Colonic mucosa (tissue), 4 donors: ENCODE measurements around the gene LAMA5. TPM values are rescaled to one million over a fixed set of nuclear protein-coding genes. Genes with fewer than 3 reads are reported as not detected.

Source experiments
- DNase-seq: peaks from one replicate; pipeline ENCODE4 v3.0.0-alpha.2; 2020
- H3K27ac ChIP-seq: fragments of 200-600 bp; one replicate; pipeline ENCODE4 v1.8.0; 2021
- H3K27me3 ChIP-seq: fragments of 200-600 bp; one replicate; pipeline ENCODE4 v1.8.0; 2021
- H3K36me3 ChIP-seq: fragments of 200-600 bp; one replicate; pipeline ENCODE4 v1.8.0; 2021
- H3K4me1 ChIP-seq: fragments of 200-600 bp; one replicate; pipeline ENCODE4 v1.8.0; 2021; ENCODE audit warnings: mild to moderate bottlenecking
- H3K4me3 ChIP-seq: fragments of 200-600 bp; one replicate; pipeline ENCODE4 v1.8.0; 2021
- H3K9ac ChIP-seq, 2 donors: one replicate each; pipeline ENCODE4 v1.7.0; 2013; ENCODE audit warnings: control low read depth in 2 of 2, low read depth in 2 of 2, low read length in 2 of 2
- H3K9me3 ChIP-seq: fragments of 200-600 bp; one replicate; pipeline ENCODE4 v1.8.0; 2021
- CTCF ChIP-seq: fragments of 200-600 bp; IDR thresholded peaks from one replicate; pipeline ENCODE4 v1.8.0; 2022; ENCODE audit warnings: antibody characterized with exemption, mild to moderate bottlenecking
- intact Hi-C: fragments of 100-400 bp; cut with DNase I; formaldehyde crosslinking; loops from one replicate; pipeline ENCODE4 v1.14.1; 2022
- total RNA-seq, 2 donors: library from RNA; stranded (reverse); fragmentation: NEBNext Ultra II Directional in 1 of 2; extraction: Animal tissue kit (Norgen Biotek cat#: 25700) in 1 of 2; gene quantifications; one replicate each; pipeline ENCODE4 v1.2.1, GENCODE V29; 2021
- donor health status: healthy.
- donor health status: DM: no; HTN: no; CAD: no.
- donor health status: DM: no; HTN: no; CAD: no.

The LAMA5 gene
- total RNA-seq, 2 donors from 2014 or later, result 32.5 to 35.5 TPM

GRCh38 chr20:62296724-62297448, 70.2 kb downstream of the LAMA5 start:
- H3K4me1 ChIP-seq, result no peaks in the 10 kb centered on the region
- no peak overlapping the region for H3K9ac ChIP-seq
- H3K27ac ChIP-seq, result no peak overlapping the region
- DNase-seq, result no peak
- no peaks in the 10 kb centered on the region for H3K36me3 ChIP-seq
- TF ChIP-seq CTCF, result no peak
- H3K27me3 ChIP-seq, result no peaks in the 10 kb centered on the region
- H3K9me3 ChIP-seq, result no peaks in the 10 kb centered on the region
- intact Hi-C loops, result no loop called here
- H3K4me3 ChIP-seq, result no peak overlapping the region

GRCh38 chr20:62294516-62294915, 72.6 kb downstream of the LAMA5 start:
- Histone ChIP-seq H3K9me3 (no peaks in the 10 kb centered on the region), H3K36me3 (no peaks in the 10 kb centered on the region), H3K27me3 (no peaks in the 10 kb centered on the region), H3K4me3 (no peak overlapping the region), H3K9ac (no peak overlapping the region), H3K4me1 (no peaks in the 10 kb centered on the region), H3K27ac (no peak overlapping the region)
- DNase-seq, result no peak
- no peak for TF ChIP-seq CTCF
- intact Hi-C loops, result no loop called here

GRCh38 chr20:62293946-62294345, 73.2 kb downstream of the LAMA5 start:
- Histone ChIP-seq H3K9me3 (no peaks in the 10 kb centered on the region), H3K27me3 (no peaks in the 10 kb centered on the region), H3K36me3 (no peaks in the 10 kb centered on the region), H3K9ac (no peak overlapping the region), H3K4me1 (no peaks in the 10 kb centered on the region), H3K27ac (no peak overlapping the region), H3K4me3 (no peak overlapping the region)
- intact Hi-C loops, result no loop called here
- no peak for TF ChIP-seq CTCF
- no peak for DNase-seq

GRCh38 chr20:62293111-62293784, 73.9 kb downstream of the LAMA5 start:
- DNase-seq, result no peak
- Histone ChIP-seq H3K36me3 (no peaks in the 10 kb centered on the region), H3K27ac (no peak overlapping the region), H3K9me3 (no peaks in the 10 kb centered on the region), H3K4me1 (no peaks in the 10 kb centered on the region), H3K4me3 (no peak overlapping the region), H3K9ac (no peak overlapping the region), H3K27me3 (no peaks in the 10 kb centered on the region)
- intact Hi-C loops, result no loop called here
- TF ChIP-seq CTCF, result no peak

- TF ChIP-seq CTCF, result no peak
- intact Hi-C loops, result no loop called here
- Histone ChIP-seq H3K4me1 (no peaks in the 10 kb centered on the region), H3K9me3 (no peaks in the 10 kb centered on the region), H3K27ac (no peak overlapping the region), H3K4me3 (no peak overlapping the region), H3K9ac (no peak overlapping the region), H3K27me3 (no peaks in the 10 kb centered on the region), H3K36me3 (peaks cover 5% of the 10 kb centered on the region)
- DNase-seq, result no peak
Observed at GRCh38 chr20:62292108-62292507, 75.0 kb downstream of the LAMA5 start.
